T-helper 2 cell (primary cell): ENCODE measurements around the gene NEDD4L.
"Not testable (repeated sequence)": the region's sequence is repeated elsewhere in the genome, so short reads cannot be mapped to it uniquely, and the experiment has no call there.

ENCODE experiments used
- DNase-seq, 5 experiments: peaks; one replicate each; pipeline versions ENCODE4 v3.0.0 to v3.0.0-alpha.2; 2012 to 2022

NEDD4L gene

GRCh38 chr18:58435221-58436005 lies 391.4 kb downstream of the NEDD4L start:
- not testable (repeated sequence) for DNase-seq

- peak in 2 of 5 experiments; percentile 2 to 66 for DNase-seq
Measured at GRCh38 chr18:58438161-58438957, 394.3 kb downstream of the NEDD4L start.

DNA sequence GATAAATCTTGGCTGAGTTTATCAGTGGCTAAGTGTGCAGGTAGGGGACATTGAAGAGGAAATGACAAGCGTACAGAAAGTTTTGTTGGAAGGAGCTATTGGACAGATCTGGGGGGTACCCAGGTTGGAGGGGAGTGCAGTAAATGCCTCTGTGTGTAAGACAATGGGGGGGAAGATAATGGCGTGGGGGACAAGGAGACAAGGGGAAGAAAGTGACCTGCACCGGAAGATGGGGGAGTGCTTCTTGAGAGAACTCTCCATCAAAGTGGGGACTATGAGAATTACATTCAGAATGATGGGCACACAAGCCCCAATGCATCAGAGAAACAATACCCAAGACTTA lies 394.9 kb downstream of the NEDD4L start:
- peak in 1 of 5 experiments; percentile 43 for DNase-seq

DNA sequence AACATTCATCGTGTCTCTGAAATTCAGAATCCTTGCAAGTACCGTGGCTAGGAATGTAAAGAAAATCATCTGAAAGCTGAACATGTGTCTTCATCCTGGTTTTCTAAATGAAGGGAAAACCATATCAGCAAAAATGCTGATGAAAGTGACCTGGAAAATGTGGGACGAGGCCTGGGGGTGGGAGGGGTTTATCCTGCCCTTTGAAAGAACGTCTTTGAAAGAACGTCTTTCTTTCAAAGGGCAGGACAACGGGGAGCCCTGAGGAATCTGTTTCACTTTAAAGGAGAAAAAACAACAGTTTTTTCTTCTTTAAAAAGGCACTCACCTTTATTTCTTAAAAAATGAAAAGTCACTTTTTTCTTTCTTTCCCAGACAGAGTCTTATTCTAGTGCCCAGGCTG lies 399.6 kb downstream of the NEDD4L start:
- no peak for DNase-seq

DNA sequence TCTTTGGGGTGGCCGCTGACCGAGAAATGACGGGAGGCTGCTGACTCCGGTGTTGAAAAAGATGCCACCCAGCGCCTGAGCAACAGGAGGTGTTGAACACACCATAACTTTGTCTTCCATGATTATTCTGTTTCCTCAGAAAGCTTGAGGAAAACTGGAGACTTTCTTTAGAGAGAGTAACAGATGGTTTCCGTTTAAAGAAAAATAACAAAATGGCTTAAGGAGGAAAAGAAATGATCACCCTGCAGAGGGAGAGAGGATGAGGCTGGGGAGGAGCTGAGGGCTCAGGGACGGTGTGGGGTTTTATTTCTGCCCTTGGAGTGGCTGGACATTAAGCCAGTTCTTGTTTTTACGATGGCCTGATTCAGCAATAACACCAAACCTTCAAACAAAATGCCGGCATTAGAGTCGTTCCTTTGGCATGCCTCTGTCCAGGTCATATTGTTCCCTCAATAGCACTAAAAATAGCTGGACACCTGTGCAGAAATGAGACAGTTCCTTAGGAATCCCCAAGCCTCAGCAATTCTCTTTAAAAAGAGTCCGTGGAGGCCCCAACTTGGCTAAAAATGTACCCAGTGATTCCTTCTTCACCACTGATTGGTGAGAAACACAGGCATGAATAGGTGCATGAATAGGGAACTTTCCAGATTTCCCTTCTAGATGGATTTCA lies 402.5 kb downstream of the NEDD4L start:
- DNase-seq = no peak

DNA sequence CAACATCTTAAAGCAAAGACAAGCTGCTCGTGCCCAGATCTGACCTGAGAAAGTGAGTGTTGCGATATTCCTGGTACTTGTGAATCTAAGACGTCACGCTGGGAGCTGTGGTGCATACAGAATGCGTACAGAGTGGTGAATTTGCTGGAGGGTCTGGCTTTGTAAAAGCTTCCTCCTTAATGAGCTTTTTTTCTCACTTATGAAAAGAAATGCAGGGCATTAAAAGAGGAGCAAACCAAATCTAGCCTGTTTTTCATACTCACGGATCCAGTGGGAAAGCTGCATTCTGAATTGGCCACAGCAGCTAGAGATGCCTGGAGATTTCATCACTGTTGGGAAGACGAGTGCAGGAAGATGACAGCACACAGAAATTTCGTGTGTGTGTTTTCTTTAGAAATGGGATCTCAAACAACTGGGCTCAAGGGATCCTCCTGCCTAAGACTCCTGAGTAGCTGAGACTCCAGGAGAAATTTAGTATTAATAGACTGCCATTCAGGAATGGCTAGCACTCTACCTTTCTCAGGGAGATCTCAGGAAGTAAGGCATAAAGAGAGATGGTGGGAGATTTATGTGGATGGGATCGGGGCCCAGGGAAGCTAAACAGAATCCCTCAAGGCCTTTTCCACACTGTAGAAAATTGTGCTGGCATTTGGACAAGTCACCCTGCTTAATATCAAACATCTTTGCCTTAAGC lies 403.5 kb downstream of the NEDD4L start:
- no peak for DNase-seq

DNA sequence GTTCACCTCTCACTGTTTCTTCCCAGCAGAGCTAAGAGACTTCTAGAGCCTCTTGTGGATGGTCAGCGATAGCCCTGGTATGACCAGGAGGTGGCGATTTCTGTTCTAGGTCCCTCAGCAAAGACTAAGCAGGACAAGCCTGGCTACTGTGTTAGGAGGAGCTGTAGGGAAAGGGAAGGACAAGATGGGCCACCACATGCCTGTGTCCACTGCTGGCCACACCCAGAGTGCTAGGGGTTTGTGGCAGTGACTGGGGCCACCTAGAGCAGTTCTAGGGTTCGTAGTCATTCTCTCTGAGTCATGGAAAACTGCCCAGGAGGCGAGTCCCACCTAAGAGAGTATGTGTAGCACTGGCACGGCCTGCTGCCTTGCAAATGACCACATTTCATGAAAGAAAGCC lies 405.4 kb downstream of the NEDD4L start:
- no peak for DNase-seq
